ENCODE measurements around the gene MAIP1. TPM values are rescaled to one million over a fixed set of nuclear protein-coding genes. Genes with fewer than 3 reads are reported as not detected.
A peak's percentile ranks its signal among the peaks of the same experiment; 100 is the strongest.

The MAIP1 gene
- total RNA-seq, 1 donor from 2014 or later = 22.7 TPM

DNA sequence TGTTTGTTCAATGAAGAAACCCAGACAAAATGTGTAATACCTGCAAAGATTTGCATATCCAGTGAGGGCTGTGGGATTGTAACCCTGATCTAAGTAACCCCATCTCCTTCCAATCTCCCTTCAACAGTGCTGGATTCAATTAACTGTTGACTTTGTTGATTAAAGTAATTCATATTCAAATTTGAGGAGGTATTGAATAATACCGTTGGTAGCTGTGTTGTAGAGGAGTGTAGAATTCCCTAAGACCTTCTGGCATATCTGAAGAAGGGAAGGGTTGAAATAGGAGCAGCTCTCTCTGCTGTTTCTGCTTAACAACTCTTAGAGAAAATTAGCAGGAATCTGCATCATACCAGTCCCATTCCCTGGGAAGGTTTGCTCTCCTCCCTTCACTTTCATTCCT lies 28.2 kb downstream of the MAIP1 start:
- TF ChIP-seq, protein P1, sequence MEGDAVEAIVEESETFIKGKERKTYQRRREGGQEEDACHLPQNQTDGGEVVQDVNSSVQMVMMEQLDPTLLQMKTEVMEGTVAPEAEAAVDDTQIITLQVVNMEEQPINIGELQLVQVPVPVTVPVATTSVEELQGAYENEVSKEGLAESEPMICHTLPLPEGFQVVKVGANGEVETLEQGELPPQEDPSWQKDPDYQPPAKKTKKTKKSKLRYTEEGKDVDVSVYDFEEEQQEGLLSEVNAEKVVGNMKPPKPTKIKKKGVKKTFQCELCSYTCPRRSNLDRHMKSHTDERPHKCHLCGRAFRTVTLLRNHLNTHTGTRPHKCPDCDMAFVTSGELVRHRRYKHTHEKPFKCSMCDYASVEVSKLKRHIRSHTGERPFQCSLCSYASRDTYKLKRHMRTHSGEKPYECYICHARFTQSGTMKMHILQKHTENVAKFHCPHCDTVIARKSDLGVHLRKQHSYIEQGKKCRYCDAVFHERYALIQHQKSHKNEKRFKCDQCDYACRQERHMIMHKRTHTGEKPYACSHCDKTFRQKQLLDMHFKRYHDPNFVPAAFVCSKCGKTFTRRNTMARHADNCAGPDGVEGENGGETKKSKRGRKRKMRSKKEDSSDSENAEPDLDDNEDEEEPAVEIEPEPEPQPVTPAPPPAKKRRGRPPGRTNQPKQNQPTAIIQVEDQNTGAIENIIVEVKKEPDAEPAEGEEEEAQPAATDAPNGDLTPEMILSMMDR (IDR thresholded peaks at IDR 0.05; ENCODE audit: borderline replicate concordance) = no peak
- H3K9me3 ChIP-seq (replicated peaks) = no peaks in the 10 kb centered on the region
- peaks cover 24% of the 10 kb centered on the region for H3K4me1 ChIP-seq
- no peak overlapping the region for H3K4me3 ChIP-seq
- DNase-seq = no peak
- no peak overlapping the region for H3K27ac ChIP-seq (replicated peaks)
- H3K36me3 ChIP-seq = no peaks in the 10 kb centered on the region
- intact Hi-C loops (cut with micrococcal nuclease) = loop anchor here (5.0 kb wide), 1 partner anchor 499 kb away; no protein-coding TSS in a partner anchor
- H3K27me3 ChIP-seq (ENCODE audit: low read depth) = no peaks in the 10 kb centered on the region

DNA sequence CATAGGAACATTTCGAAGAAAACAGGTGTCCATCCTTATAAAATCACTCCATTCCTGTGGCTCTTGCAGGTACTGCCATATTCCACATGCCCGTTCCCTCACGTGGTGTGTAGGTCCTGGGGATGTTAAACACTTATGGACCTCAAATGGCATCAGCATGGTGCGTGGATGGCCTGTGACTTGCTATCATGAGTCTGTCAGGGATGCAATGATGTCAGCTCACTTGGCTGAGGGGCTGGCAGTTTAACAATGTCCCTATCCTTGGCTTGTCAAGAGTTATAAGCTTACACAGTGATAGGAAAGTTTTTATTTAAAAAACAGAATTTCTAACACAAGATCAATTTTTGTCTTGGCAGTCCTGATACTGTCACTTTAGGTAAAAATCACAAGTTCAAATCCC lies 28.8 kb downstream of the MAIP1 start:
- no peak overlapping the region for H3K27ac ChIP-seq (replicated peaks)
- H3K9me3 ChIP-seq (replicated peaks) = no peaks in the 10 kb centered on the region
- H3K4me1 ChIP-seq = peaks cover 26% of the 10 kb centered on the region
- no peak overlapping the region for H3K4me3 ChIP-seq
- no peaks in the 10 kb centered on the region for H3K27me3 ChIP-seq (ENCODE audit: low read depth)
- intact Hi-C loops (cut with micrococcal nuclease) = loop anchor here (5.0 kb wide), 1 partner anchor 498 kb away; no protein-coding TSS in a partner anchor
- no peaks in the 10 kb centered on the region for H3K36me3 ChIP-seq
- DNase-seq = no peak
- TF ChIP-seq, protein P1 (IDR thresholded peaks at IDR 0.05; ENCODE audit: borderline replicate concordance) = no peak

DNA sequence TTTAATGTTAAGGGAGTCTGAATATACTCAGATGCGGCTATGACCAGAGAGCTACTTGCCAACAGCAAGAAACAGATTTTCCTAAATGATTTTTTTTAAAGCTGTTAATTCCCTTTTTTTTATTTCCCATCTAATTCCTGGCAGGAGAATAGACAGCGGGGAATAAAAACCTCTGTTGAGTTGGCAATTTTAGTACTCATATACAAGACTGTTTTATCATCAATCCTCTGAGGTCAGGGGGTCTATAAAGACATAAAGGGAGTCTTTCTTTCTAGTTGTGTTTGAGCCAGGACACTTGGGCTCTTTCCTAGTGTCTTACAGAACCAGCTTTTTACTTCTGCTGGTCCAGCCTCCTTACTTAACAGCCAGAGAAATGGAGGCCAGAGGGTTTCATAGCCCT lies 29.4 kb downstream of the MAIP1 start:
- TF ChIP-seq, protein P1 (IDR thresholded peaks at IDR 0.05; ENCODE audit: borderline replicate concordance) = no peak
- Histone ChIP-seq H3K4me1 (peaks cover 23% of the 10 kb centered on the region), H3K36me3 (no peaks in the 10 kb centered on the region), H3K27me3 (ENCODE audit: low read depth) (no peaks in the 10 kb centered on the region), H3K27ac (replicated peaks) (no peak overlapping the region), H3K9me3 (replicated peaks) (no peaks in the 10 kb centered on the region), H3K4me3 (no peak overlapping the region)
- DNase-seq = no peak
- intact Hi-C loops (cut with micrococcal nuclease) = loop anchor here (5.0 kb wide), 1 partner anchor 498 kb away; no protein-coding TSS in a partner anchor

DNA sequence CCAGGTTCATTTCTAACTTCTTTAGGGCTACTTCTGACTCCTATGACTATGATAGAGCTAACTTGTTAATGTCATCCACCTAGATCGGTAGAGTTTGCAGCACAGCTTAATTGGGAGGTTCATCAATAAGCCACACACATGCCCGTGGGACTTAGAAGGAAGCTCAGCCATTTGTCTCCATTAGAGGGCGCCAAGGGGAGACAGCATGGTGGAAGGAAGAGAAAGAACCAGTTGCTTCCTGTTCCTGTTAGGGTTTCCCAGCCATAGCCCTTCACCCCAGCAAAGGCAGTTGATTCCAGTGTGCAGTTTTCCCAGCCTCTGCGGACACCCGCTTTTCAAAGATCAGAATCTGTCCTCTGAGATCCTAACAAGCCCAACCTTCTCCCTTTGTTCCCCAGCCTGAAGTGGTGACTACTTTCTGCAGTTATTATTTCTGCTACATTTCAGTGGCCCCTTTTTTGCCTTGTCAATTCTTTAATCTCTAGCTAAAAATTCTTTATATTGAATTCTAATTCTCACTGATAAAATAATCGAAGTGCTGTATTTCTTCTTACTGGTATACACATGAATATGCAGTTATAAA lies 30.3 kb downstream of the MAIP1 start:
- Histone ChIP-seq H3K27ac (replicated peaks) (no peak overlapping the region), H3K4me3 (no peak overlapping the region), H3K36me3 (no peaks in the 10 kb centered on the region), H3K9me3 (replicated peaks) (no peaks in the 10 kb centered on the region), H3K4me1 (peaks cover 17% of the 10 kb centered on the region), H3K27me3 (ENCODE audit: low read depth) (no peaks in the 10 kb centered on the region)
- TF ChIP-seq, protein P1 (IDR thresholded peaks at IDR 0.05; ENCODE audit: borderline replicate concordance) = peak; percentile 72
- DNase-seq = peak; percentile 44
- intact Hi-C loops (cut with micrococcal nuclease) = no loop called here

DNA sequence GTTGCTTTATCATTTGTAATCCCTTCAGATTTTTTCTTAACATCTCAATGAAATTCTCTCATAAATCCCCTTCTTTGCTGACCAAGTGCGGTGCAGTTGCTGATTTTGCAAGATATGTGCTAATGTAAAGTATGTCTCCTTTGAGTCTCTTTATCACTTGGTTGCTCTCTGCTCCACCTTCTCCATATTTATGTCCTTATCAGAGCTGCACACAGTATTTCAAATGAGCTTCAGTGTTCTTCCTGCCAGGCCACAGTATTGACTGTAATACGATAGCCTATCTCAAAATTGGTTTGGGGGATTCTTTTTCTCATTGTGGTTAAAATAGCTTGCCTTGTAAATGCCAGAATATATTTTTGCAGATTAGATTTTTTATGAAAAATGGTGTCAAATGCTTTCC lies 32.2 kb downstream of the MAIP1 start:
- no peaks in the 10 kb centered on the region for H3K27me3 ChIP-seq (ENCODE audit: low read depth)
- no peak for DNase-seq
- H3K27ac ChIP-seq (replicated peaks) = peak overlapping the region; percentile 45
- H3K4me3 ChIP-seq = no peak overlapping the region
- H3K4me1 ChIP-seq = peaks cover 17% of the 10 kb centered on the region
- TF ChIP-seq, protein P1 (IDR thresholded peaks at IDR 0.05; ENCODE audit: borderline replicate concordance) = no peak
- H3K9me3 ChIP-seq (replicated peaks) = no peaks in the 10 kb centered on the region
- intact Hi-C loops (cut with micrococcal nuclease) = no loop called here
- H3K36me3 ChIP-seq = no peaks in the 10 kb centered on the region

Data from left ventricle myocardium inferior (tissue), 1 donor.